OCI-LY3 (cell line): ENCODE data around the gene KCNF1.

Source experiments
- H2AFZ ChIP-seq: fragments of 200-600, 300-600 bp; shearing (Covaris generic); 2 replicates; pipeline ENCODE4 v1.6.0; 2014; ENCODE audit warnings: antibody characterized with exemption, low read depth, low read length
- H3K27ac ChIP-seq: fragments of 200-600, 300-600 bp; sonication (generic); 2 replicates; pipeline ENCODE4 v1.5.1; 2014; ENCODE audit warnings: mild to moderate bottlenecking, low read length, moderate library complexity, mixed read lengths
- H3K27me3 ChIP-seq: fragments of 200-600, 300-600 bp; sonication (generic); 2 replicates; pipeline ENCODE4 v1.6.1; 2014; ENCODE audit warnings: low read depth, low read length, mixed read lengths
- H3K36me3 ChIP-seq: fragments of 200-600, 300-600 bp; sonication (generic); replicated peaks from 2 replicates; pipeline ENCODE3; 2014; ENCODE audit warnings: low read depth, low read length, mixed read lengths
- H3K4me1 ChIP-seq: fragments of 300-600, 200-600 bp; sonication (generic); 2 replicates; pipeline ENCODE4 v1.6.1; 2014; ENCODE audit warnings: low read length, mixed read lengths
- H3K4me2 ChIP-seq: fragments of 200-600, 300-600 bp; sonication (generic); 2 replicates; pipeline ENCODE4 v1.6.1; 2014; ENCODE audit warnings: low read length, mixed read lengths
- H3K4me3 ChIP-seq: fragments of 300-600, 200-600 bp; sonication (generic); 2 replicates; pipeline ENCODE4 v1.5.1; 2014; ENCODE audit warnings: antibody characterized with exemption, mild to moderate bottlenecking, low read length, moderate library complexity
- H3K79me2 ChIP-seq: fragments of 300-600, 200-600 bp; shearing (Covaris generic); 2 replicates; pipeline ENCODE4 v1.6.1; 2014; ENCODE audit warnings: mild to moderate bottlenecking, low read length, mixed read lengths
- H3K9ac ChIP-seq: fragments of 300-600, 200-600 bp; shearing (Covaris generic); 2 replicates; pipeline ENCODE4 v1.6.0; 2014; ENCODE audit warnings: mild to moderate bottlenecking, low read length, moderate library complexity
- H3K9me3 ChIP-seq: fragments of 200-600, 300-600 bp; shearing (Covaris generic); 2 replicates; pipeline ENCODE4 v1.6.1; 2014; ENCODE audit warnings: low read length, mixed read lengths; ENCODE audit not compliant: insufficient read depth
- H4K20me1 ChIP-seq: fragments of 200-600, 300-600 bp; sonication (generic); 2 replicates; pipeline ENCODE4 v1.6.1; 2016; ENCODE audit warnings: low read length, mixed read lengths; ENCODE audit not compliant: insufficient read depth
- TF ChIP-seq, protein P1 (sequence below): fragments of 200-600, 300-600 bp; sonication (generic); IDR thresholded peaks from 2 replicates; pipeline ENCODE4 v1.5.1; 2014; ENCODE audit warnings: antibody characterized with exemption, low read length, low read depth

The KCNF1 gene

DNA sequence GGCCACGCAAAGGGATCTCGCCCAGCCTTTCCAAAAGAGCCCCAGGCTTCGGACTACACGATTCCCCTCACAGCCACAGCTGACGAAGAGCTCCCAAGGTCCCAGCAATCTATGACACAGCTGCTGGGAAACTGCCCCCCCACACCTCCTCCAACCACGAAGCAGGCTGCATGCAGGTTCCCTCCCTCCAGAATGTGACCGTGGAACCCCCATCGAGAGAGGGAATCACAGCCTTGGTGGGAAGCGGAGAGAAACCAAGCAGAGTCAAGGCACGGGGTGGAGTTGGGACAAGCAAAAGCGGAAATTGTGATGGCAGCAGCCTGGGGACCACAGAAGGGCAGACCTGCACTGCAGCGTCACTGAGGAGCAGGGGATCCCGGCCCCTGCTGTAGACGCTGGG lies 50.3 kb downstream of the KCNF1 start:
- H3K9me3 ChIP-seq: no peaks in the 10 kb centered on the region
- H4K20me1 ChIP-seq: no peaks in the 10 kb centered on the region
- no peak overlapping the region for H3K4me3 ChIP-seq
- H3K4me2 ChIP-seq: no peak overlapping the region
- no peaks in the 10 kb centered on the region for H3K36me3 ChIP-seq
- no peaks in the 10 kb centered on the region for H3K79me2 ChIP-seq
- no peak overlapping the region for H3K27ac ChIP-seq
- H3K4me1 ChIP-seq: peaks cover 22% of the 10 kb centered on the region
- H2AFZ ChIP-seq: no peak overlapping the region
- H3K9ac ChIP-seq: no peak overlapping the region
- H3K27me3 ChIP-seq: peaks cover 18% of the 10 kb centered on the region; the same call in 1 of the 2 replicates
- TF ChIP-seq, protein P1, sequence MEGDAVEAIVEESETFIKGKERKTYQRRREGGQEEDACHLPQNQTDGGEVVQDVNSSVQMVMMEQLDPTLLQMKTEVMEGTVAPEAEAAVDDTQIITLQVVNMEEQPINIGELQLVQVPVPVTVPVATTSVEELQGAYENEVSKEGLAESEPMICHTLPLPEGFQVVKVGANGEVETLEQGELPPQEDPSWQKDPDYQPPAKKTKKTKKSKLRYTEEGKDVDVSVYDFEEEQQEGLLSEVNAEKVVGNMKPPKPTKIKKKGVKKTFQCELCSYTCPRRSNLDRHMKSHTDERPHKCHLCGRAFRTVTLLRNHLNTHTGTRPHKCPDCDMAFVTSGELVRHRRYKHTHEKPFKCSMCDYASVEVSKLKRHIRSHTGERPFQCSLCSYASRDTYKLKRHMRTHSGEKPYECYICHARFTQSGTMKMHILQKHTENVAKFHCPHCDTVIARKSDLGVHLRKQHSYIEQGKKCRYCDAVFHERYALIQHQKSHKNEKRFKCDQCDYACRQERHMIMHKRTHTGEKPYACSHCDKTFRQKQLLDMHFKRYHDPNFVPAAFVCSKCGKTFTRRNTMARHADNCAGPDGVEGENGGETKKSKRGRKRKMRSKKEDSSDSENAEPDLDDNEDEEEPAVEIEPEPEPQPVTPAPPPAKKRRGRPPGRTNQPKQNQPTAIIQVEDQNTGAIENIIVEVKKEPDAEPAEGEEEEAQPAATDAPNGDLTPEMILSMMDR: no peak

DNA sequence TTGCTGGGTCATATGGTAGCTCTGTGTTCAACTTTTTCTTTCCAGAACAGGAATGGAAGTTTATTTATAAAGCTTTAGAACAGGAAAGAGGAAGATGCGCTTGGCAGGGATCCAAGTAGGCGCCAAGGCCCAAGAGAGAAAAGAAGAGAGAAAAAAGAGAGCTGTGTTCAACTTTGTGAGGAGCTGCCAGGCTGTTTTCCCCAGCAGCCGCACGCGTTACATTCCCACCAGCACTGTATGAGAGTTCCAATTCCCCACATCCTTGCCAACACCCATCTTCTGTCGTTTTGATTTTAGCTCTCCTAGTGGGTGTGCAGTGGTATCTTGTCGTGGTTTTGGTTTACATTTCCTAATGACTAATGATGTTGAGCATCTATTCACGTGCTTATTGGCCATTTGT lies 51.4 kb downstream of the KCNF1 start:
- no peaks in the 10 kb centered on the region for H3K36me3 ChIP-seq
- H3K4me1 ChIP-seq: peaks cover 18% of the 10 kb centered on the region
- TF ChIP-seq, protein P1: no peak
- H3K27ac ChIP-seq: no peak overlapping the region
- H4K20me1 ChIP-seq: no peaks in the 10 kb centered on the region
- H3K27me3 ChIP-seq: peaks cover 18% of the 10 kb centered on the region; the same call in 1 of the 2 replicates
- no peak overlapping the region for H3K4me3 ChIP-seq
- H3K79me2 ChIP-seq: no peaks in the 10 kb centered on the region
- H2AFZ ChIP-seq: no peak overlapping the region
- no peak overlapping the region for H3K9ac ChIP-seq
- H3K9me3 ChIP-seq: no peaks in the 10 kb centered on the region
- no peak overlapping the region for H3K4me2 ChIP-seq
